Kidney epithelial cell (primary cell): ENCODE measurements around the gene PTH1R. TPM values are rescaled to one million over a fixed set of nuclear protein-coding genes. Genes with fewer than 3 reads are reported as not detected.
A peak's percentile ranks its signal among the peaks of the same experiment; 100 is the strongest.

Source experiments
- DNase-seq: peaks from one replicate; pipeline ENCODE4 v3.0.0-alpha.2; 2010; ENCODE audit warnings: low read depth
- H3K27me3 ChIP-seq: 2 replicates; pipeline ENCODE4 v1.6.0; 2011; ENCODE audit warnings: low read length; ENCODE audit not compliant: control insufficient read depth, insufficient read depth
- H3K36me3 ChIP-seq: 2 replicates; pipeline ENCODE4 v1.5.1; 2011; ENCODE audit warnings: low read length; ENCODE audit not compliant: control insufficient read depth, insufficient read depth
- H3K4me3 ChIP-seq: 2 replicates; pipeline ENCODE4 v1.5.1; 2011; ENCODE audit warnings: low read depth, mild to moderate bottlenecking, control low read depth, low read length
- total RNA-seq: library from RNA; depleted of rRNA; stranded (reverse); fragments of >200 nt; gene quantifications from 2 replicates; pipeline ENCODE4 v1.2.3, GENCODE V29; 2015
- TF ChIP-seq, protein P1 (sequence below): IDR thresholded peaks from 2 replicates; pipeline ENCODE4 v1.5.1; 2011; ENCODE audit warnings: mild to moderate bottlenecking, moderate library complexity, low read length, control low read depth, inconsistent platforms; ENCODE audit not compliant: insufficient read depth, poor library complexity, severe bottlenecking

The PTH1R gene
- total RNA-seq, 1 donor from 2014 or later = 2.1 TPM

GRCh38 chr3:46880884-46881595, 3.5 kb downstream of the PTH1R start:
- Histone ChIP-seq H3K36me3 (peaks cover 2% of the 10 kb centered on the region), H3K4me3 (peak overlapping the region; percentile 55), H3K27me3 (peaks cover 32% of the 10 kb centered on the region)
- TF ChIP-seq, protein P1, sequence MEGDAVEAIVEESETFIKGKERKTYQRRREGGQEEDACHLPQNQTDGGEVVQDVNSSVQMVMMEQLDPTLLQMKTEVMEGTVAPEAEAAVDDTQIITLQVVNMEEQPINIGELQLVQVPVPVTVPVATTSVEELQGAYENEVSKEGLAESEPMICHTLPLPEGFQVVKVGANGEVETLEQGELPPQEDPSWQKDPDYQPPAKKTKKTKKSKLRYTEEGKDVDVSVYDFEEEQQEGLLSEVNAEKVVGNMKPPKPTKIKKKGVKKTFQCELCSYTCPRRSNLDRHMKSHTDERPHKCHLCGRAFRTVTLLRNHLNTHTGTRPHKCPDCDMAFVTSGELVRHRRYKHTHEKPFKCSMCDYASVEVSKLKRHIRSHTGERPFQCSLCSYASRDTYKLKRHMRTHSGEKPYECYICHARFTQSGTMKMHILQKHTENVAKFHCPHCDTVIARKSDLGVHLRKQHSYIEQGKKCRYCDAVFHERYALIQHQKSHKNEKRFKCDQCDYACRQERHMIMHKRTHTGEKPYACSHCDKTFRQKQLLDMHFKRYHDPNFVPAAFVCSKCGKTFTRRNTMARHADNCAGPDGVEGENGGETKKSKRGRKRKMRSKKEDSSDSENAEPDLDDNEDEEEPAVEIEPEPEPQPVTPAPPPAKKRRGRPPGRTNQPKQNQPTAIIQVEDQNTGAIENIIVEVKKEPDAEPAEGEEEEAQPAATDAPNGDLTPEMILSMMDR = no peak
- DNase-seq = no peak

GRCh38 chr3:46881596-46882376, 4.3 kb downstream of the PTH1R start:
- H3K36me3 ChIP-seq = peaks cover 2% of the 10 kb centered on the region
- no peak for DNase-seq
- H3K4me3 ChIP-seq = peak overlapping the region; percentile 55
- peaks cover 32% of the 10 kb centered on the region for H3K27me3 ChIP-seq
- TF ChIP-seq, protein P1 = no peak

DNA sequence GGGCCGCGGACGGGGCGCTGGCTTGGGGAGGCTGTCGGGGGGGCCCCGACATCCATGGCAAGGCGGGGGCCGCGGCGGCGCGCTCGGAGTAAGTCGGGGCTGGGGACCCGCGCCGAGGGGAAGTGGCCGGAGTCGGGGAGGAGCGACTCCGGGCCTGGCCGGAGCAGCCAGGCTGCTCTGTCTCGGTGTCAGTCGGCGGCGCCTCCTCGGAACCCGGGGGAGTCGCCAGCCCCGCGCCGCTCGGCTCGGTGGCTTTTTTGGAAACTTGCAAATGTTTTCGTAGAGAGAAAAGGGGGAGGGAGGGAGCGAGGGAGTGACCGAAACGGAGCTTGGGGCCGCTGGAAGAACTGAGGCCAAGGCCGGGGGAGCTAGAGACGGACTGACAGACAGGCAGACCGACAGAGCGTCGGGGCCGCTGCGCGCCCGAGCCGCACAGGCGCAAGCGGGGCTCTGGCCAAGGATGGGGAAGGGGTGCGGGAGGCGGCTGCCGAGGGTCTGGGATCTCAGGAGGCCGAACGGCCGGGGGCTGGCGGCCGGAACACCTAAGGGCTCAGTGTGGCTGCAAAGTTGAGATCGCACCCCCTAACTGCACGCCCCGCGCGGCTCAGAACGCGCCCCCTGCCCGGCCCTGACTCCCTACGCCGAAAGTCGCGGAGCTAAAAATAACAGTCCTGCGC, 5.0 kb downstream of the PTH1R start:
- no peak for DNase-seq
- peak overlapping the region; percentile 55 for H3K4me3 ChIP-seq
- TF ChIP-seq, protein P1 = no peak
- H3K36me3 ChIP-seq = peaks cover 2% of the 10 kb centered on the region
- H3K27me3 ChIP-seq = peaks cover 32% of the 10 kb centered on the region

DNA sequence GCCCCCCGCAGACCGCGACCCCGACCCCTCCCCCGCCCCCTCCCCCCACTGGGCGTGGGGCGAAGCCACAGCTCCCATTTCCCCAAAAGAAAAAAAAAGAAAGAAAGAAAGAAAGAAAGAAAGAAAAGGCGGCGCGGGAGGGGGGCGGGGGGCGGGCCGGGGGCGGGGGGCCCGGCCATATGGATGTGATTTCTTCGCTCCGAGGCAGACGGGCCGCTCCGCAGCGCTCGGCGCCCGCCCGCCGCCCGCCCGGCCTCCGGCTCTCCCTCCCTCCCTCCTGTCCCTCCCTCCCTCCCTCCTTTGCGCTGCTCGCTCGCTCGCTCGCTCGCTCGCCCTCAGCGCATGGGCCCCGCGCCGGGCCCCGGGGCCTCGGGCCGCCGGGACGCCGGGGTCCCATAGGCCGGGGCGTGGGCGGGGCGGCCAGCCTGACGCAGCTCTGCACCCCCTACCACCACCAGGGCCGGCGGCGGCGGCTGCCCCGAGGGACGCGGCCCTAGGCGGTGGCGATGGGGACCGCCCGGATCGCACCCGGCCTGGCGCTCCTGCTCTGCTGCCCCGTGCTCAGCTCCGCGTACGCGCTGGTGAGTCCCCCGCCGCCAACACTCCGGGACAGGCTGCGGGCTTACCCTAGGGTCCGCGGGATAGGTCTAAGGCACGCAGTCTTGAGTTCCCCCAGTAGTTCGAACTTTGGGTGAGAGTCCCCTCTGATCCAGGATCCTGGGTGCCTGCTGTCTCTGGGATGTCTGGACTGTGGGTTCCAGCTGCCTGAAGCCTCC, 5.7 kb downstream of the PTH1R start:
- Histone ChIP-seq H3K4me3 (peak overlapping the region; percentile 55), H3K36me3 (peaks cover 2% of the 10 kb centered on the region), H3K27me3 (peaks cover 32% of the 10 kb centered on the region)
- TF ChIP-seq, protein P1 = no peak
- DNase-seq = no peak

- peaks cover 2% of the 10 kb centered on the region for H3K36me3 ChIP-seq
- peaks cover 32% of the 10 kb centered on the region for H3K27me3 ChIP-seq
- TF ChIP-seq, protein P1 = no peak
- DNase-seq = no peak
- peak overlapping the region; percentile 24 for H3K4me3 ChIP-seq
Observed at GRCh38 chr3:46883830-46884185, 6.3 kb downstream of the PTH1R start.
